Keratinocyte (primary cell): ENCODE data around the gene OSGEP.

Experiments
- CTCF ChIP-seq, 3 experiments: IDR thresholded peaks in 1 of 3; conservative IDR thresholded peaks in 1 of 3; optimal IDR thresholded peaks in 1 of 3; 2 replicates in 2 of 3; 3 replicates in 1 of 3; pipeline versions ENCODE3 to v1.5.1; 2011; ENCODE audit warnings: low read length in 3 of 3, mild to moderate bottlenecking in 3 of 3, moderate library complexity in 2 of 3, control low read depth in 1 of 3, inconsistent platforms in 1 of 3; ENCODE audit not compliant: insufficient read depth in 2 of 3; ENCODE audit errors: extremely low read depth in 1 of 3
- EZH2 ChIP-seq: IDR thresholded peaks from one replicate; pipeline ENCODE4 v1.6.1; 2012; ENCODE audit warnings: inconsistent platforms, mild to moderate bottlenecking, low read length, moderate library complexity

GRCh38 chr14:20429801-20430669 is 24.6 kb downstream of the OSGEP start:
- no peak for TF ChIP-seq CTCF (optimal IDR thresholded peaks at IDR 0.05 in 1 of 3, IDR thresholded peaks at IDR 0.05 in 1 of 3, conservative IDR thresholded peaks at IDR 0.05 in 1 of 3; ENCODE audit: extremely low read depth in 1 of 3, insufficient read depth in 2 of 3, low read length in 3 of 3)
- TF ChIP-seq EZH2: no peak
